ENCODE measurements around the gene LMAN2. TPM values are rescaled to one million over a fixed set of nuclear protein-coding genes. Genes with fewer than 3 reads are reported as not detected.

Gene LMAN2
- total RNA-seq, 1 experiment from 2014 or later: 128 TPM

- CTCF ChIA-PET: interaction anchor here (0.6 kb wide), 1 partner anchor 140 kb away, joined by 3 read pairs; no protein-coding TSS in a partner anchor
Measured at GRCh38 chr5:177316005-177316404, 35.5 kb downstream of the LMAN2 start.

GRCh38 chr5:177315411-177315810 is 36.1 kb downstream of the LMAN2 start:
- no peak overlapping the region for H3K27ac ChIP-seq (ENCODE audit: low read depth, low read length)
- H3K27me3 ChIP-seq (ENCODE audit: insufficient read depth, low read length): no peaks in the 10 kb centered on the region
- ATAC-seq: no peak
- no peak for TF ChIP-seq SP1 (IDR thresholded peaks at IDR 0.05; ENCODE audit: low read depth)
- peaks cover 12 to 40% of the 10 kb centered on the region in 2 experiments for H3K4me1 ChIP-seq (ENCODE audit: control insufficient read depth in 1 of 2, insufficient read depth in 2 of 2, low read length in 2 of 2)
- H4K20me1 ChIP-seq (ENCODE audit: insufficient read depth): no peaks in the 10 kb centered on the region
- DNase-seq (ENCODE audit: low read depth, low spot score): no peak
- H3K4me3 ChIP-seq (replicated peaks in 1 of 2; ENCODE audit: low read depth in 1 of 2, low read length in 2 of 2): no peak overlapping the region
- H3K9me2 ChIP-seq (ENCODE audit: insufficient read depth): no peaks in the 10 kb centered on the region
- no peak overlapping the region for H3K9ac ChIP-seq (ENCODE audit: low read length)
- no peaks in the 10 kb centered on the region for H3K9me3 ChIP-seq (ENCODE audit: control insufficient read depth in 1 of 2, insufficient read depth in 1 of 2, low read depth in 1 of 2, low read length in 2 of 2)
- intact Hi-C loops (cut with micrococcal nuclease): loop anchor here (5.0 kb wide), 1 partner anchor 72 kb away; no protein-coding TSS in a partner anchor
- RAD21 ChIA-PET (ENCODE audit: low non-redundant PET in 1 of 2, low total read pairs in 2 of 2, uncharacterized antibody in 2 of 2, unreplicated experiment in 2 of 2): no interaction called here
- CTCF ChIA-PET: no interaction called here
- H2AFZ ChIP-seq (ENCODE audit: low read depth, low read length, poor library complexity, severe bottlenecking): no peak overlapping the region
- H3K36me3 ChIP-seq (ENCODE audit: control insufficient read depth in 1 of 2, insufficient read depth in 2 of 2, low read length in 2 of 2): no peaks in the 10 kb centered on the region
- no peak overlapping the region for H3K4me2 ChIP-seq (ENCODE audit: low read length)
- POLR2A ChIA-PET: no interaction called here
- H3K79me2 ChIP-seq (ENCODE audit: insufficient read depth, low read length): no peaks in the 10 kb centered on the region
- no TSS peak for BruUV-seq (replicated peaks)

More at GRCh38 chr5:177316005-177316404, 35.5 kb downstream of the LMAN2 start:
- H3K4me1 ChIP-seq (ENCODE audit: control insufficient read depth in 1 of 2, insufficient read depth in 2 of 2, low read length in 2 of 2): peaks cover 6 to 34% of the 10 kb centered on the region in 2 experiments; a peak in 3 of 4 replicates
- no peak overlapping the region for H3K4me2 ChIP-seq (ENCODE audit: low read length)
- ChIA-PET RAD21 (ENCODE audit: low non-redundant PET in 1 of 2, low total read pairs in 2 of 2, uncharacterized antibody in 2 of 2, unreplicated experiment in 2 of 2) (no interaction called here), POLR2A (no interaction called here)
- H3K9me2 ChIP-seq (ENCODE audit: insufficient read depth): no peaks in the 10 kb centered on the region
- H4K20me1 ChIP-seq (ENCODE audit: insufficient read depth): no peaks in the 10 kb centered on the region
- no peak overlapping the region for H2AFZ ChIP-seq (ENCODE audit: low read depth, low read length, poor library complexity, severe bottlenecking)
- H3K9ac ChIP-seq (ENCODE audit: low read length): no peak overlapping the region
- H3K4me3 ChIP-seq (replicated peaks in 1 of 2; ENCODE audit: low read depth in 1 of 2, low read length in 2 of 2): no peak overlapping the region
- no TSS peak for BruUV-seq (replicated peaks)
- no peak for TF ChIP-seq EZH2 (IDR thresholded peaks at IDR 0.05)
- H3K79me2 ChIP-seq (ENCODE audit: insufficient read depth, low read length): no peaks in the 10 kb centered on the region
- H3K27me3 ChIP-seq (ENCODE audit: insufficient read depth, low read length): no peaks in the 10 kb centered on the region
- DNase-seq (ENCODE audit: low read depth, low spot score) (no peak), ATAC-seq (no peak)
- intact Hi-C loops (cut with micrococcal nuclease): loop anchor here (5.0 kb wide), 1 partner anchor 71 kb away; no protein-coding TSS in a partner anchor
- no peaks in the 10 kb centered on the region for H3K9me3 ChIP-seq (ENCODE audit: control insufficient read depth in 1 of 2, insufficient read depth in 1 of 2, low read depth in 1 of 2, low read length in 2 of 2)
- no peak overlapping the region for H3K27ac ChIP-seq (ENCODE audit: low read depth, low read length)
- H3K36me3 ChIP-seq (ENCODE audit: control insufficient read depth in 1 of 2, insufficient read depth in 2 of 2, low read length in 2 of 2): no peaks in the 10 kb centered on the region
